ENCODE data around the gene CPHXL.

- no peak for TF ChIP-seq POLR2A (IDR thresholded peaks at IDR 0.05)
- TF ChIP-seq, protein P1, sequence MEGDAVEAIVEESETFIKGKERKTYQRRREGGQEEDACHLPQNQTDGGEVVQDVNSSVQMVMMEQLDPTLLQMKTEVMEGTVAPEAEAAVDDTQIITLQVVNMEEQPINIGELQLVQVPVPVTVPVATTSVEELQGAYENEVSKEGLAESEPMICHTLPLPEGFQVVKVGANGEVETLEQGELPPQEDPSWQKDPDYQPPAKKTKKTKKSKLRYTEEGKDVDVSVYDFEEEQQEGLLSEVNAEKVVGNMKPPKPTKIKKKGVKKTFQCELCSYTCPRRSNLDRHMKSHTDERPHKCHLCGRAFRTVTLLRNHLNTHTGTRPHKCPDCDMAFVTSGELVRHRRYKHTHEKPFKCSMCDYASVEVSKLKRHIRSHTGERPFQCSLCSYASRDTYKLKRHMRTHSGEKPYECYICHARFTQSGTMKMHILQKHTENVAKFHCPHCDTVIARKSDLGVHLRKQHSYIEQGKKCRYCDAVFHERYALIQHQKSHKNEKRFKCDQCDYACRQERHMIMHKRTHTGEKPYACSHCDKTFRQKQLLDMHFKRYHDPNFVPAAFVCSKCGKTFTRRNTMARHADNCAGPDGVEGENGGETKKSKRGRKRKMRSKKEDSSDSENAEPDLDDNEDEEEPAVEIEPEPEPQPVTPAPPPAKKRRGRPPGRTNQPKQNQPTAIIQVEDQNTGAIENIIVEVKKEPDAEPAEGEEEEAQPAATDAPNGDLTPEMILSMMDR (IDR thresholded peaks at IDR 0.05) = no peak
- TF ChIP-seq EP300 (IDR thresholded peaks at IDR 0.05) = no peak
Measured at GRCh38 chr16:75718452-75718851, 7.8 kb downstream of the CPHXL start.
